Thyroid gland (tissue), 4 donors: ENCODE results near the gene PLXND1.
A peak's percentile ranks its signal among the peaks of the same experiment; 100 is the strongest.

Source experiments
- CTCF ChIP-seq, 6 experiments: fragments of 200-600 bp in 3 of 6; fragments of 450-650 bp in 3 of 6; sonication (generic) in 3 of 6; IDR thresholded peaks; one replicate each; pipeline ENCODE4 v1.5.1; 2016 to 2019; ENCODE audit warnings: antibody characterized with exemption in 6 of 6, mild to moderate bottlenecking in 2 of 6, inconsistent platforms in 1 of 6, moderate library complexity in 1 of 6
- POLR2A ChIP-seq, 2 donors: fragments of 450-650 bp; IDR thresholded peaks; one replicate each; pipeline ENCODE4 v1.6.1; 2017; ENCODE audit warnings: antibody characterized with exemption in 2 of 2, mild to moderate bottlenecking in 2 of 2, moderate library complexity in 1 of 2

- no peak for TF ChIP-seq POLR2A (IDR thresholded peaks at IDR 0.05)
- TF ChIP-seq CTCF (IDR thresholded peaks at IDR 0.05), result peak; percentile 55 to 97 (median 86)
Measured at GRCh38 chr3:129627350-129628168, 21.1 kb upstream of the PLXND1 start.
